H1 (cell line): ENCODE results near the gene NBL1. TPM values are rescaled to one million over a fixed set of nuclear protein-coding genes. Genes with fewer than 3 reads are reported as not detected.

Source experiments
- CTCF ChIA-PET: fragments of 300-600 bp; sonication (Branson Sonifier 250); formaldehyde crosslinking; loops from one replicate; lab custom pipeline; 2021; ENCODE audit not compliant: partially characterized antibody; lab: Charles Lee
- POLR2A ChIA-PET: fragments of 300-600 bp; sonication (Branson Sonifier 250); formaldehyde crosslinking; loops from one replicate; lab custom pipeline; 2021; ENCODE audit warnings: inconsistent platforms; ENCODE audit not compliant: partially characterized antibody; lab: Charles Lee
- DNase-seq, 2 experiments: peaks; one replicate each; pipeline versions ENCODE4 v3.0.0 to v3.0.0-alpha.2; 2010 to 2022; ENCODE audit warnings: low spot score in 2 of 2, low read depth in 1 of 2, mixed read lengths in 1 of 2
- FAIRE-seq: peaks from 2 replicates; lab custom pipeline; 2011; peaks lifted over from hg19 to GRCh38; lab: Jason Lieb, UNC
- H2AFZ ChIP-seq: 2 replicates; pipeline ENCODE4 v1.8.1; 2012; ENCODE audit warnings: low read length, inconsistent platforms
- H2AK5ac ChIP-seq: 2 replicates; pipeline ENCODE4 v1.6.1; 2013; ENCODE audit warnings: low read depth, low read length
- H2BK120ac ChIP-seq: replicated peaks from 2 replicates; pipeline ENCODE3; 2013; ENCODE audit warnings: low read depth, low read length, inconsistent platforms
- H2BK12ac ChIP-seq: 2 replicates; pipeline ENCODE4 v1.6.1; 2013; ENCODE audit warnings: low read depth, low read length
- H2BK15ac ChIP-seq: 2 replicates; pipeline ENCODE4 v1.6.1; 2013; ENCODE audit warnings: low read length
- H2BK20ac ChIP-seq: 2 replicates; pipeline ENCODE4 v1.6.1; 2013; ENCODE audit warnings: low read length
- H2BK5ac ChIP-seq: 2 replicates; pipeline ENCODE4 v1.6.1; 2013; ENCODE audit warnings: low read depth, low read length
- H3K14ac ChIP-seq: 2 replicates; pipeline ENCODE4 v1.6.1; 2013; ENCODE audit warnings: inconsistent platforms; ENCODE audit not compliant: insufficient read length
- H3K18ac ChIP-seq: 2 replicates; pipeline ENCODE4 v1.6.1; 2013; ENCODE audit warnings: low read length; ENCODE audit errors: extremely low read depth
- H3K23ac ChIP-seq: 2 replicates; pipeline ENCODE4 v1.6.1; 2013; ENCODE audit warnings: inconsistent platforms; ENCODE audit not compliant: insufficient read length
- H3K23me2 ChIP-seq: 2 replicates; pipeline ENCODE4 v1.6.1; 2013; ENCODE audit warnings: low read depth, low read length
- H3K27ac ChIP-seq: 2 replicates; pipeline ENCODE4 v1.6.1; 2011; ENCODE audit warnings: low read depth, low read length, inconsistent platforms
- H3K27me3 ChIP-seq, 4 experiments: replicated peaks in 1 of 4; 1 replicate in 1 of 4; 2 replicates in 3 of 4; pipeline versions ENCODE4 v1.6.1 to v1.8.1; 2011 to 2013; ENCODE audit warnings: low read length in 3 of 4, mild to moderate bottlenecking in 3 of 4, inconsistent platforms in 2 of 4, mixed read lengths in 2 of 4, moderate library complexity in 1 of 4; ENCODE audit not compliant: control insufficient read depth in 3 of 4, insufficient read depth in 3 of 4; ENCODE audit errors: extremely low read depth in 1 of 4
- H3K36me3 ChIP-seq, 4 experiments: 2 replicates each; pipeline versions ENCODE4 v1.6.1 to v1.8.1; 2011 to 2013; ENCODE audit warnings: mild to moderate bottlenecking in 4 of 4, low read length in 3 of 4, moderate library complexity in 2 of 4, control low read depth in 1 of 4, inconsistent platforms in 1 of 4; ENCODE audit not compliant: insufficient read depth in 4 of 4, control insufficient read depth in 2 of 4
- H3K4ac ChIP-seq: replicated peaks from 2 replicates; pipeline ENCODE3; 2013; ENCODE audit warnings: low read length, low read depth, mixed read lengths, inconsistent platforms; ENCODE audit not compliant: insufficient read length
- H3K4me1 ChIP-seq, 4 experiments: replicated peaks in 1 of 4; 1 replicate in 1 of 4; 2 replicates in 3 of 4; pipeline versions ENCODE4 v1.6.1 to v1.8.1; 2011 to 2013; ENCODE audit warnings: low read length in 3 of 4, inconsistent platforms in 2 of 4, mixed read lengths in 1 of 4; ENCODE audit not compliant: insufficient read depth in 4 of 4, control insufficient read depth in 3 of 4
- H3K4me2 ChIP-seq, 2 experiments: 2 replicates each; pipeline versions ENCODE4 v1.6.1 to v1.8.1; 2011 to 2013; ENCODE audit warnings: low read depth in 2 of 2, low read length in 2 of 2, control low read depth in 1 of 2, inconsistent platforms in 1 of 2, mild to moderate bottlenecking in 1 of 2; ENCODE audit not compliant: insufficient read depth in 1 of 2
- H3K4me3 ChIP-seq, 4 experiments: fragments of 200-600, 300-600 bp in 1 of 4; sonication (generic), shearing (Covaris generic), sonication (Bioruptor Twin) in 1 of 4; 2 replicates each; pipeline versions ENCODE4 v1.5.1 to v1.8.1; 2011 to 2016; ENCODE audit warnings: low read length in 4 of 4, low read depth in 3 of 4, control low read depth in 2 of 4, inconsistent platforms in 2 of 4, mild to moderate bottlenecking in 2 of 4, mixed read lengths in 1 of 4, moderate library complexity in 1 of 4; ENCODE audit not compliant: insufficient read depth in 2 of 4; ENCODE audit errors: extremely low read depth in 1 of 4
- H3K56ac ChIP-seq: replicated peaks from 2 replicates; pipeline ENCODE3; 2013; ENCODE audit warnings: low read depth, mild to moderate bottlenecking, mixed read lengths, low read length, inconsistent platforms; ENCODE audit not compliant: insufficient read length
- H3K79me1 ChIP-seq: 2 replicates; pipeline ENCODE4 v1.6.1; 2013; ENCODE audit warnings: low read depth, low read length, control low read depth
- H3K79me2 ChIP-seq, 2 experiments: 2 replicates each; pipeline versions ENCODE4 v1.6.1 to v1.8.1; 2012 to 2013; ENCODE audit warnings: low read length in 2 of 2, mild to moderate bottlenecking in 2 of 2, inconsistent platforms in 1 of 2; ENCODE audit not compliant: insufficient read depth in 2 of 2, control insufficient read depth in 1 of 2
- H3K9ac ChIP-seq, 4 experiments: replicated peaks in 1 of 4; 1 replicate in 1 of 4; 2 replicates in 3 of 4; pipeline versions ENCODE4 v1.6.1 to v1.8.1; 2011 to 2013; ENCODE audit warnings: low read depth in 3 of 4, low read length in 3 of 4, control low read depth in 2 of 4, mild to moderate bottlenecking in 2 of 4, moderate library complexity in 2 of 4, inconsistent platforms in 1 of 4; ENCODE audit errors: extremely low read depth in 1 of 4
- H3K9me3 ChIP-seq, 2 experiments: 2 replicates each; pipeline versions ENCODE4 v1.6.1 to v1.8.1; 2012 to 2013; ENCODE audit warnings: mild to moderate bottlenecking in 2 of 2, moderate library complexity in 2 of 2, control low read depth in 1 of 2, inconsistent platforms in 1 of 2, low read depth in 1 of 2, low read length in 1 of 2, mixed read lengths in 1 of 2; ENCODE audit not compliant: insufficient read depth in 2 of 2
- H4K20me1 ChIP-seq, 2 experiments: replicated peaks in 1 of 2; 2 replicates each; pipeline versions ENCODE3 to v1.8.1; 2011 to 2013; ENCODE audit warnings: inconsistent platforms in 2 of 2, low read length in 2 of 2, mild to moderate bottlenecking in 1 of 2; ENCODE audit not compliant: insufficient read depth in 2 of 2, control insufficient read depth in 1 of 2
- H4K5ac ChIP-seq: 2 replicates; pipeline ENCODE4 v1.6.1; 2013; ENCODE audit warnings: low read length, low read depth, mixed read lengths, inconsistent platforms; ENCODE audit not compliant: insufficient read length
- H4K8ac ChIP-seq: 2 replicates; pipeline ENCODE4 v1.8.0; 2013; ENCODE audit warnings: mild to moderate bottlenecking, moderate library complexity, low read length, inconsistent platforms; ENCODE audit not compliant: insufficient read depth; ENCODE audit errors: extremely low read depth
- H4K91ac ChIP-seq: replicated peaks from 2 replicates; pipeline ENCODE3; 2013; ENCODE audit warnings: low read length, mixed read lengths, inconsistent platforms; ENCODE audit not compliant: insufficient read length
- E2F6 ChIP-seq: IDR thresholded peaks from 2 replicates; pipeline ENCODE4 v1.6.1; 2012; ENCODE audit warnings: inconsistent platforms
- NRF1 ChIP-seq: IDR thresholded peaks from 2 replicates; pipeline ENCODE4 v1.6.1; 2011; ENCODE audit warnings: mild to moderate bottlenecking, low read depth, low read length, improper control_type of control experiment
- WGBS, 2 experiments: shearing (Covaris generic) in 1 of 2; methylation state at CpG; one replicate each; pipeline versions ENCODE4 v1.1.6 to v1.1.7; 2013 to 2015; ENCODE audit warnings: low lambda C conversion rate in 2 of 2, mixed read lengths in 2 of 2, inconsistent platforms in 1 of 2, low coverage in 1 of 2, missing lambda C conversion rate in 1 of 2; ENCODE audit not compliant: insufficient replicate concordance in 2 of 2, insufficient coverage in 1 of 2, insufficient read length in 1 of 2; ENCODE audit errors: extremely low coverage in 1 of 2, missing lambda C conversion rate in 1 of 2; 5-methylcytosine and 5-hydroxymethylcytosine counted together
- polyA plus RNA-seq, 7 experiments: library from polyadenylated mRNA; depleted of rRNA in 3 of 7; stranded (reverse) in 5 of 7; unstranded in 2 of 7; fragments of >200 nt in 5 of 7; fragments of 200-250 nt in 2 of 7; gene quantifications; 1 replicate in 5 of 7; 2 replicates in 1 of 7; 4 replicates in 1 of 7; pipeline versions ENCODE4 v1.2.1 to v1.2.3, GENCODE V29; 2011 to 2013; ENCODE audit warnings: missing spikeins in 2 of 7, mixed read lengths in 2 of 7
- total RNA-seq: library from RNA; stranded (reverse); fragmentation: NEBNext Ultra II Directional; extraction: Animal tissue kit (Norgen Biotek cat#: 25700); gene quantifications from 2 replicates; pipeline ENCODE4 v1.2.1, GENCODE V29; 2021

NBL1 gene
- total and polyA plus RNA-seq, 2 of the 8 experiments (the other 6 are each of a cell fraction or from before 2014, with no cell fraction given): 8.7 to 9.7 TPM

GRCh38 chr1:19596714-19597495 lies 47.2 kb upstream of the NBL1 start:
- H3K27ac ChIP-seq: peak overlapping the region; percentile 87
- H2AK5ac ChIP-seq: no peak overlapping the region
- ChIA-PET CTCF (interaction anchor here (0.6 to 0.8 kb wide), 3 partner anchors 50 to 212 kb away, joined by 3 read pairs; no protein-coding TSS in a partner anchor), POLR2A (interaction anchor here (0.6 to 2.2 kb wide), 8 partner anchors 12 to 240 kb away, joined by 3 to 5 read pairs (median 3); no protein-coding TSS in a partner anchor)
- no peak overlapping the region for H2BK20ac ChIP-seq
- H2BK5ac ChIP-seq: peak overlapping the region; percentile 92
- H3K23me2 ChIP-seq: peaks cover 7% of the 10 kb centered on the region
- no peak overlapping the region for H3K56ac ChIP-seq
- H3K23ac ChIP-seq: no peak overlapping the region
- H2BK15ac ChIP-seq: no peak overlapping the region
- peak overlapping the region; percentile 89 to 94 (median 92) for H3K9ac ChIP-seq
- H3K14ac ChIP-seq: no peak overlapping the region
- H3K4me3 ChIP-seq: peak overlapping the region; percentile 77 to 95 (median 85)
- peaks cover 10% of the 10 kb centered on the region; the same call in 1 of the 2 replicates for H3K79me1 ChIP-seq
- H4K91ac ChIP-seq: no peak overlapping the region
- no peaks in the 10 kb centered on the region for H3K27me3 ChIP-seq
- peaks cover 4 to 7% of the 10 kb centered on the region in 2 experiments for H4K20me1 ChIP-seq
- H3K79me2 ChIP-seq: peaks cover 27 to 47% of the 10 kb centered on the region in 2 experiments
- DNase-seq (peak; percentile 93 to 96), FAIRE-seq (peak; percentile 80)
- peak overlapping the region; percentile 82 to 93 for H3K4me2 ChIP-seq
- peak overlapping the region; percentile 94 for H3K18ac ChIP-seq
- H2AFZ ChIP-seq: peak overlapping the region; percentile 97
- H3K9me3 ChIP-seq: no peaks in the 10 kb centered on the region
- H3K4me1 ChIP-seq: peaks cover 0 to 2% (median 0%) of the 10 kb centered on the region in 4 experiments; a peak in 2 of 7 replicates
- H4K5ac ChIP-seq: peak overlapping the region; percentile 84
- peak overlapping the region; percentile 90; the same call in 1 of the 2 replicates for H4K8ac ChIP-seq
- H2BK120ac ChIP-seq: no peak overlapping the region
- WGBS, 2 experiments: 1% methylated on average over 50 of the region's 65 CpGs; no CpG with 5 or more reads in 1 of the 2 experiments
- no peak overlapping the region for H3K4ac ChIP-seq
- no peaks in the 10 kb centered on the region for H3K36me3 ChIP-seq
- peak overlapping the region; percentile 98 for H2BK12ac ChIP-seq
- TF ChIP-seq NRF1 (no peak), E2F6 (0 out of 2 replicates have a peak, but pooled peaks have one; percentile 12)
